ENCODE results near the gene FRMPD2. TPM values are rescaled to one million over a fixed set of nuclear protein-coding genes. Genes with fewer than 3 reads are reported as not detected.

FRMPD2 gene
- total and polyA plus RNA-seq, 4 donors: 1.8 to 26.7 (median 7.0) TPM

GRCh38 chr10:48251152-48251524 lies 23.4 kb downstream of the FRMPD2 start:
- no peak for ATAC-seq (ENCODE audit: insufficient read depth, low FRiP score)
- H3K36me3 ChIP-seq (ENCODE audit: control insufficient read depth in 4 of 4, insufficient read depth in 4 of 4, low read length in 4 of 4): no peaks in the 10 kb centered on the region
- H3K27ac ChIP-seq (ENCODE audit: low read depth in 1 of 2, low read length in 1 of 2): no peak overlapping the region
- no peaks in the 10 kb centered on the region for H3K27me3 ChIP-seq (ENCODE audit: control insufficient read depth in 3 of 3, insufficient read depth in 3 of 3, low read length in 2 of 3)
- H3K4me3 ChIP-seq: no peak overlapping the region
- no peak overlapping the region for H3K9ac ChIP-seq (ENCODE audit: insufficient read depth in 1 of 2, low read length in 2 of 2)
- peaks cover 0 to 3% (median 0%) of the 10 kb centered on the region in 4 donors for H3K9me3 ChIP-seq (ENCODE audit: control insufficient read depth in 4 of 4, insufficient read depth in 3 of 4, low read length in 3 of 4)
- H3K4me1 ChIP-seq (ENCODE audit: control insufficient read depth in 5 of 5, insufficient read depth in 5 of 5, low read length in 5 of 5): peaks cover 0 to 10% (median 0%) of the 10 kb centered on the region in 5 donors
- DNase-seq: peak in 2 of 3 donors; percentile 19 to 29
- TF ChIP-seq, protein P1, sequence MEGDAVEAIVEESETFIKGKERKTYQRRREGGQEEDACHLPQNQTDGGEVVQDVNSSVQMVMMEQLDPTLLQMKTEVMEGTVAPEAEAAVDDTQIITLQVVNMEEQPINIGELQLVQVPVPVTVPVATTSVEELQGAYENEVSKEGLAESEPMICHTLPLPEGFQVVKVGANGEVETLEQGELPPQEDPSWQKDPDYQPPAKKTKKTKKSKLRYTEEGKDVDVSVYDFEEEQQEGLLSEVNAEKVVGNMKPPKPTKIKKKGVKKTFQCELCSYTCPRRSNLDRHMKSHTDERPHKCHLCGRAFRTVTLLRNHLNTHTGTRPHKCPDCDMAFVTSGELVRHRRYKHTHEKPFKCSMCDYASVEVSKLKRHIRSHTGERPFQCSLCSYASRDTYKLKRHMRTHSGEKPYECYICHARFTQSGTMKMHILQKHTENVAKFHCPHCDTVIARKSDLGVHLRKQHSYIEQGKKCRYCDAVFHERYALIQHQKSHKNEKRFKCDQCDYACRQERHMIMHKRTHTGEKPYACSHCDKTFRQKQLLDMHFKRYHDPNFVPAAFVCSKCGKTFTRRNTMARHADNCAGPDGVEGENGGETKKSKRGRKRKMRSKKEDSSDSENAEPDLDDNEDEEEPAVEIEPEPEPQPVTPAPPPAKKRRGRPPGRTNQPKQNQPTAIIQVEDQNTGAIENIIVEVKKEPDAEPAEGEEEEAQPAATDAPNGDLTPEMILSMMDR (IDR thresholded peaks at IDR 0.05; ENCODE audit: control extremely low read depth, extremely low read depth): no peak

DNA sequence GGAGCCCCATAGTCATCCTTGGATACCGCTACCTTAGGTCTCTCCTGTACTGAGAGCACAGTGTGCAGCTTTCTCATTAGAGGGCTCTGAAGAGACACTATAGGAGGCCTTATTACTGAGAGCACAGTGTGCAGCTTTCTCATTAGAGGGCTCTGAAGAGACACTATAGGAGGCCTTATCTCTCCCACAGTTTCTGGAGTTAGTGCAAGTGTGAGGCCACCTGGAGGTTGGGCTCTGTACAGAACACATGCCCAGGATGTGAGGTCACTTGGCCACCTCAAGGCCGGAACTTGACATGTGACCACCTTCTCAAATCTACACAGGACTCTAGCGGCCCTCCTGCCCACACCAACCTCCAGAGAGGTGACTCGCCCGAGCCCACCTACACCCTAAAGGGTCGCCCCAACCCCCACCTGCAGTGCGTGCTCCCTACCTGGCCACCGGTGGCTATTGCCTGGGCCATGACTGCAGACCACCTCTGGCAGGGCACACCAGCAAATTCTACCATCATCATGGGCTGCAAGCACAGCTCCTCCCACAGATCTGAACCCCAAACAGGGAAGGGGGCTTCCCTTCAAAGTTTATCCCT lies 24.6 kb downstream of the FRMPD2 start:
- 94 to 96% methylated on average over 8 of the region's 8 CpGs for WGBS, 2 donors

DNA sequence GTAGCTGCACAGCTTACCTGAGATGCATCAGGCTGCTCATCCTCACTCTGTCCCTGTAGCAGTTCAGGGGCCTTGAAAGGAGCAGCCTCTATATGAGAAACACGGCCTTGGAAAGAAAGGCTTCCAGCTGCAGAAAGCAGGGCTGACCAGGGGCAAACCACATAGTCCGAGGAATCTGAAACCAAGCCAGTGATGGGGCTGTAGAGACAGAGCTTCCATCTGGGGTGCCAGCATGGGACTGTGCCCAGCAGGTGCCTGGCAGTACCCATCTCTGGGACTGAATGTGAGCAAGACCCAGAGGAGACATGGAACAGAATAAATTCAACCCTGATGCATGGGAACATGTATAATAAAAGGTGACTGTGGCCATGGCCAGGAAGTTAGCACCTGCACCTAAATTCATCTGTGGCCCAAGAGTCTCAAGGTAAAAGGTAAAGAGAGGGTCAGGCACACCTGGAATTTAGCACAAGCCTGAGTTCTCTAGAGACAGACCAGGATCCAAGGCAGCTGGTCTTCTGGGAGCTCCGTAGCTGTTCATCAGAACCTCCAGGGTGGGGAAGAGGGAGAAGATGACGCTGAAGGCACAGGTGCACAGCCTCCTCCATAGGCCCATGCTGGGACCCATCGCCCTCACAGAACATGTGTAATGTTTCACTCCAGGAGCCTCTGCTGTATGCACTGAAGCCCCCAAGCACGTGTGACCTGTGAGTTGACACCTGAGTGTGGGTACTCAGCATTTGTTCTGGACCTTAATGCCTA lies 25.3 kb downstream of the FRMPD2 start:
- H3K27me3 ChIP-seq (ENCODE audit: control insufficient read depth in 3 of 3, insufficient read depth in 3 of 3, low read length in 2 of 3): no peaks in the 10 kb centered on the region
- TF ChIP-seq, protein P1 (IDR thresholded peaks at IDR 0.05; ENCODE audit: control extremely low read depth, extremely low read depth): no peak
- no peaks in the 10 kb centered on the region for H3K36me3 ChIP-seq (ENCODE audit: control insufficient read depth in 4 of 4, insufficient read depth in 4 of 4, low read length in 4 of 4)
- no peak overlapping the region for H3K4me3 ChIP-seq
- H3K27ac ChIP-seq (ENCODE audit: low read depth in 1 of 2, low read length in 1 of 2): no peak overlapping the region
- H3K9me3 ChIP-seq (ENCODE audit: control insufficient read depth in 4 of 4, insufficient read depth in 3 of 4, low read length in 3 of 4): peaks cover 0 to 3% (median 1%) of the 10 kb centered on the region in 4 donors
- DNase-seq: no peak
- no peak overlapping the region for H3K9ac ChIP-seq (ENCODE audit: insufficient read depth in 1 of 2, low read length in 2 of 2)
- ATAC-seq (ENCODE audit: insufficient read depth, low FRiP score): no peak
- peaks cover 0 to 10% (median 0%) of the 10 kb centered on the region in 5 donors for H3K4me1 ChIP-seq (ENCODE audit: control insufficient read depth in 5 of 5, insufficient read depth in 5 of 5, low read length in 5 of 5)
- WGBS, 2 donors: 85 to 92% methylated on average over 6 of the region's 6 CpGs

More for the DNA sequence above, 24.6 kb downstream of the FRMPD2 start:
- Histone ChIP-seq H3K9ac (ENCODE audit: insufficient read depth in 1 of 2, low read length in 2 of 2) (no peak overlapping the region), H3K4me1 (ENCODE audit: control insufficient read depth in 5 of 5, insufficient read depth in 5 of 5, low read length in 5 of 5) (peaks cover 0 to 10% (median 0%) of the 10 kb centered on the region in 5 donors), H3K27ac (ENCODE audit: low read depth in 1 of 2, low read length in 1 of 2) (no peak overlapping the region), H3K4me3 (no peak overlapping the region), H3K9me3 (ENCODE audit: control insufficient read depth in 4 of 4, insufficient read depth in 3 of 4, low read length in 3 of 4) (peaks cover 0 to 3% (median 1%) of the 10 kb centered on the region in 4 donors), H3K36me3 (ENCODE audit: control insufficient read depth in 4 of 4, insufficient read depth in 4 of 4, low read length in 4 of 4) (no peaks in the 10 kb centered on the region), H3K27me3 (ENCODE audit: control insufficient read depth in 3 of 3, insufficient read depth in 3 of 3, low read length in 2 of 3) (no peaks in the 10 kb centered on the region)
- no peak for ATAC-seq (ENCODE audit: insufficient read depth, low FRiP score)
- TF ChIP-seq, protein P1 (IDR thresholded peaks at IDR 0.05; ENCODE audit: control extremely low read depth, extremely low read depth): no peak
- no peak for DNase-seq
